CD4-positive, alpha-beta T cell (primary cell): ENCODE measurements around the gene GFOD1. TPM values are rescaled to one million over a fixed set of nuclear protein-coding genes. Genes with fewer than 3 reads are reported as not detected.

Experiments used
- ATAC-seq: fragments of 200-7000 bp; cut with Tn5 transposase; one replicate; pipeline ENCODE4 v1.10.0; 2022; ENCODE audit warnings: mild to moderate bottlenecking; ENCODE audit not compliant: poor library complexity
- CTCF ChIA-PET: fragments of 350-600 bp; sonication (Branson Sonifier 250); formaldehyde crosslinking; loops from one replicate; lab custom pipeline; 2021; ENCODE audit warnings: antibody characterized with exemption, inconsistent platforms; lab: Charles Lee
- POLR2A ChIA-PET: fragments of 350-600 bp; sonication (Branson Sonifier 250); formaldehyde crosslinking; loops from one replicate; lab custom pipeline; 2021; ENCODE audit warnings: antibody characterized with exemption, inconsistent platforms; lab: Charles Lee
- DNase-seq, 14 experiments: peaks; one replicate each; pipeline ENCODE4 v3.0.0-alpha.2; 2013 to 2020; ENCODE audit warnings: mixed read lengths in 2 of 14
- H3K27ac ChIP-seq, 2 donors: one replicate each; pipeline versions ENCODE4 v1.5.1 to v1.7.0; 2013; ENCODE audit warnings: low read length in 2 of 2, low read depth in 1 of 2, mild to moderate bottlenecking in 1 of 2
- H3K27me3 ChIP-seq, 2 experiments: 1 replicate in 1 of 2; 2 replicates in 1 of 2; pipeline versions ENCODE4 v1.6.1 to v1.7.0; 2013; ENCODE audit warnings: low read length in 2 of 2, control low read depth in 1 of 2, mild to moderate bottlenecking in 1 of 2, moderate library complexity in 1 of 2; ENCODE audit not compliant: insufficient read depth in 2 of 2, control insufficient read depth in 1 of 2
- H3K36me3 ChIP-seq: one replicate; pipeline ENCODE4 v1.6.1; 2013; ENCODE audit warnings: low read length, control low read depth; ENCODE audit not compliant: insufficient read depth
- H3K4me1 ChIP-seq: one replicate; pipeline ENCODE4 v1.6.1; 2013; ENCODE audit warnings: low read length, control low read depth; ENCODE audit not compliant: insufficient read depth
- H3K4me3 ChIP-seq: one replicate; pipeline ENCODE4 v1.5.1; 2013; ENCODE audit warnings: mild to moderate bottlenecking, low read length, moderate library complexity
- H3K9me3 ChIP-seq, 2 experiments: 1 replicate in 1 of 2; 2 replicates in 1 of 2; pipeline versions ENCODE4 v1.6.1 to v1.7.0; 2013; ENCODE audit warnings: low read length in 2 of 2, mild to moderate bottlenecking in 2 of 2, control low read depth in 1 of 2, moderate library complexity in 1 of 2; ENCODE audit not compliant: control insufficient read depth in 1 of 2, insufficient read depth in 1 of 2
- H3K27ac Mint-ChIP-seq: one replicate; pipeline ENCODE4 v1.8.0; 2020; ENCODE audit warnings: mixed read lengths
- H3K27me3 Mint-ChIP-seq: one replicate; pipeline ENCODE4 v1.8.0; 2021; ENCODE audit warnings: mixed read lengths
- H3K36me3 Mint-ChIP-seq: one replicate; pipeline ENCODE4 v1.8.0; 2021; ENCODE audit warnings: low read depth, mixed read lengths
- H3K4me1 Mint-ChIP-seq: one replicate; pipeline ENCODE4 v1.8.0; 2021; ENCODE audit warnings: low read depth, mixed read lengths
- H3K4me3 Mint-ChIP-seq: one replicate; pipeline ENCODE4 v1.8.0; 2020; ENCODE audit warnings: mild to moderate bottlenecking, mixed read lengths
- H3K9me3 Mint-ChIP-seq: one replicate; pipeline ENCODE4 v1.8.0; 2020; ENCODE audit warnings: mixed read lengths
- CTCF ChIP-seq: fragments of 200-600 bp; IDR thresholded peaks from one replicate; pipeline ENCODE4 v1.8.0; 2022; ENCODE audit warnings: antibody characterized with exemption, mild to moderate bottlenecking
- intact Hi-C, 2 experiments: fragments of 100-400 bp; cut with DNase I in 1 of 2; cut with micrococcal nuclease in 1 of 2; formaldehyde crosslinking; loops; one replicate each; pipeline versions ENCODE4 v1.15.1 to v1.9.0; 2023 to 2025; cut with DNase I, micrococcal nuclease
- total RNA-seq, 174 experiments: library from RNA in 2 of 174; stranded (reverse) in 2 of 174; gene quantifications; one replicate each; pipeline ENCODE4 v1.2.3 and lab custom pipeline; 2021 to 2026

Gene GFOD1
- total RNA-seq, 2 experiments from 2014 or later, result 1.3 to 2.0 TPM

- H3K27ac Mint-ChIP-seq, result no peak overlapping the region
- H3K4me3 Mint-ChIP-seq, result no peak overlapping the region
- TF ChIP-seq CTCF, result no peak
- Histone ChIP-seq H3K4me1 (peaks cover 5% of the 10 kb centered on the region), H3K27me3 (peaks cover 0 to 5% of the 10 kb centered on the region in 2 experiments), H3K9me3 (no peaks in the 10 kb centered on the region), H3K27ac (no peak overlapping the region), H3K4me3 (no peak overlapping the region), H3K36me3 (no peaks in the 10 kb centered on the region)
- H3K27me3 Mint-ChIP-seq, result peaks cover 17% of the 10 kb centered on the region
- no peaks in the 10 kb centered on the region for H3K9me3 Mint-ChIP-seq
- DNase-seq, result no peak
- H3K36me3 Mint-ChIP-seq, result no peaks in the 10 kb centered on the region
- CTCF ChIA-PET, result no interaction called here
- POLR2A ChIA-PET, result no interaction called here
- ATAC-seq, result no peak
- intact Hi-C loops, result no loop called here
- peaks cover 17% of the 10 kb centered on the region for H3K4me1 Mint-ChIP-seq
Measured at GRCh38 chr6:13480631-13481501, 6.5 kb downstream of the GFOD1 start.

GRCh38 chr6:13479971-13480434 is 7.4 kb downstream of the GFOD1 start:
- intact Hi-C loops, result no loop called here
- Mint-ChIP-seq H3K4me3 (no peak overlapping the region), H3K36me3 (no peaks in the 10 kb centered on the region), H3K4me1 (peaks cover 9% of the 10 kb centered on the region), H3K27me3 (peaks cover 17% of the 10 kb centered on the region), H3K27ac (no peak overlapping the region), H3K9me3 (no peaks in the 10 kb centered on the region)
- TF ChIP-seq CTCF, result no peak
- no peak overlapping the region for H3K4me3 ChIP-seq
- H3K4me1 ChIP-seq, result no peaks in the 10 kb centered on the region
- peaks cover 0 to 5% of the 10 kb centered on the region in 2 experiments for H3K27me3 ChIP-seq
- ATAC-seq, result no peak
- ChIA-PET POLR2A (no interaction called here), CTCF (no interaction called here)
- H3K9me3 ChIP-seq, result no peaks in the 10 kb centered on the region
- H3K27ac ChIP-seq, result no peak overlapping the region
- H3K36me3 ChIP-seq, result no peaks in the 10 kb centered on the region
- DNase-seq, result no peak

GRCh38 chr6:13479206-13479800 is 8.1 kb downstream of the GFOD1 start:
- Mint-ChIP-seq H3K36me3 (no peaks in the 10 kb centered on the region), H3K27ac (no peak overlapping the region), H3K27me3 (peaks cover 12% of the 10 kb centered on the region), H3K4me3 (no peak overlapping the region), H3K9me3 (no peaks in the 10 kb centered on the region), H3K4me1 (peaks cover 4% of the 10 kb centered on the region)
- no peaks in the 10 kb centered on the region for H3K36me3 ChIP-seq
- H3K27me3 ChIP-seq, result no peaks in the 10 kb centered on the region
- ATAC-seq (no peak), DNase-seq (no peak)
- ChIA-PET CTCF (interaction anchor here (1.0 kb wide), 1 partner anchor 96 kb away, joined by 3 read pairs; no protein-coding TSS in a partner anchor), POLR2A (no interaction called here)
- intact Hi-C loops, result no loop called here
- no peaks in the 10 kb centered on the region for H3K9me3 ChIP-seq
- no peak overlapping the region for H3K27ac ChIP-seq
- no peak for TF ChIP-seq CTCF
- H3K4me1 ChIP-seq, result no peaks in the 10 kb centered on the region
- H3K4me3 ChIP-seq, result no peak overlapping the region
